ENCODE measurements around the gene ABHD12B.
A peak's percentile ranks its signal among the peaks of the same experiment; 100 is the strongest.
"Not testable (repeated sequence)": the region's sequence is repeated elsewhere in the genome, so short reads cannot be mapped to it uniquely, and the experiment has no call there.

The ABHD12B gene

DNA sequence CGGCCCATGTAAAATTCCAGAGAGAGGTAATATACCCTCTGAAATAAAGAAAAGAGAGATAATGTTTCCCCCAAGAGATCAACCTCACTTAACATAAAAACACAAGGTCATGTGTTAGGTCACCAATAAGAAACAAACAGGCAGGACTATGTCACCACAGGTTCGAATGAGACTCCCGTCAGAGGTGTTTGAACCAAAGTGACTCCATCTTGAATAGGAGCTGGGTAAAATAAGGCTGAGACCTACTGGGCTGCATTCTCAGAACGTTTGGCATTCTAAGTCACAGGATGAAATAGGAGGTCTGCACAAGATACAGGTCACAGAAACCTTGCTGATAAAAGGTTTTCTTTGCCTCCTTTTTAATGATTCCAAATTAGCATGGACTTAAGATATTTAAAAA, 65.9 kb downstream of the ABHD12B start:
- no peaks in the 10 kb centered on the region for H3K27me3 ChIP-seq (ENCODE audit: insufficient read depth, poor library complexity, severe bottlenecking)
- peak overlapping the region; percentile 53 for H3K27ac ChIP-seq (replicated peaks)
- TF ChIP-seq, protein P1, sequence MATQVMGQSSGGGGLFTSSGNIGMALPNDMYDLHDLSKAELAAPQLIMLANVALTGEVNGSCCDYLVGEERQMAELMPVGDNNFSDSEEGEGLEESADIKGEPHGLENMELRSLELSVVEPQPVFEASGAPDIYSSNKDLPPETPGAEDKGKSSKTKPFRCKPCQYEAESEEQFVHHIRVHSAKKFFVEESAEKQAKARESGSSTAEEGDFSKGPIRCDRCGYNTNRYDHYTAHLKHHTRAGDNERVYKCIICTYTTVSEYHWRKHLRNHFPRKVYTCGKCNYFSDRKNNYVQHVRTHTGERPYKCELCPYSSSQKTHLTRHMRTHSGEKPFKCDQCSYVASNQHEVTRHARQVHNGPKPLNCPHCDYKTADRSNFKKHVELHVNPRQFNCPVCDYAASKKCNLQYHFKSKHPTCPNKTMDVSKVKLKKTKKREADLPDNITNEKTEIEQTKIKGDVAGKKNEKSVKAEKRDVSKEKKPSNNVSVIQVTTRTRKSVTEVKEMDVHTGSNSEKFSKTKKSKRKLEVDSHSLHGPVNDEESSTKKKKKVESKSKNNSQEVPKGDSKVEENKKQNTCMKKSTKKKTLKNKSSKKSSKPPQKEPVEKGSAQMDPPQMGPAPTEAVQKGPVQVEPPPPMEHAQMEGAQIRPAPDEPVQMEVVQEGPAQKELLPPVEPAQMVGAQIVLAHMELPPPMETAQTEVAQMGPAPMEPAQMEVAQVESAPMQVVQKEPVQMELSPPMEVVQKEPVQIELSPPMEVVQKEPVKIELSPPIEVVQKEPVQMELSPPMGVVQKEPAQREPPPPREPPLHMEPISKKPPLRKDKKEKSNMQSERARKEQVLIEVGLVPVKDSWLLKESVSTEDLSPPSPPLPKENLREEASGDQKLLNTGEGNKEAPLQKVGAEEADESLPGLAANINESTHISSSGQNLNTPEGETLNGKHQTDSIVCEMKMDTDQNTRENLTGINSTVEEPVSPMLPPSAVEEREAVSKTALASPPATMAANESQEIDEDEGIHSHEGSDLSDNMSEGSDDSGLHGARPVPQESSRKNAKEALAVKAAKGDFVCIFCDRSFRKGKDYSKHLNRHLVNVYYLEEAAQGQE (IDR thresholded peaks at IDR 0.05; ENCODE audit: insufficient replicate concordance, low read depth), result no peak

DNA sequence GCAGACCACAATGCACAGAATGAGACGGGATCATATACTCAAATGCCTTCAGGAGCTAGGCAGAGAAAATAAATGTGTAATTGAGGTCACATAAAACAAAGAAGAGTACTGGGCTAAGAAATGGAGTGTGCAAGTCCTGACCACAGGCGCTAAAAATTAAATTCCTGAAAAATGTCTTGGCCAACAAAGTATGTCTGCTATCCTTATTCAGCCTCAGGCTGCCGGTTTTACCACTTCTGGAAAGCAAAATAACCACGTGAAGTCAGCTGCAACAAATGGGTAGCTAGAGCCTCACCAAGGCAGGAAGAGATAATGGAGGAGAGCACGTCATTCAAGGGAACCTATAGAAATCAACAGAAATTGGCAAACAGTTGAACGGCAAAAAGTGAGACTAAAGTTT, 69.3 kb downstream of the ABHD12B start:
- no peak overlapping the region for H3K27ac ChIP-seq (replicated peaks)

More for the DNA sequence above, 65.9 kb downstream of the ABHD12B start:
- no peak for DNase-seq (ENCODE audit: low read depth in 1 of 2, low spot score in 1 of 2)
- no peak overlapping the region for H3K4me3 ChIP-seq (replicated peaks; ENCODE audit: insufficient read depth, low read length)

DNA sequence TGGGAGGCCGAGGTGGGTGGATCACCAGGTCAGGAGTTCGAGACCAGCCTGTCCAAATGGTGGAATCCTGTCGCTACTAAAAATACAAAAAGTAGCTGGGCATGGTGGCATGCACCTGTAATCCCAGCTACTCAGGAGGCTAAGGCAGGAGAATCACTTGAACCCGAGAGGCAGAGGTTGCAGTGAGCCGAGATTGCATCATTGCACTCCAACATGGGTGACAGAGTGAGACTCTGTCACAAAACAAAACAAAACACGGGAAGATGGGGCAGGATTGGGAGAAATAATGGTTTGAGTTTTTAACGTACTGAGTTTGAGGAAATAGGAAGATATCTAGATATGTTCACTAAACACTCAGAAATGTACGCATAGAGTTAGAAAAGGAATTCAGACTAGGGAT, 69.8 kb downstream of the ABHD12B start:
- not testable (repeated sequence) for H3K27ac ChIP-seq (replicated peaks); H3K27me3 ChIP-seq (ENCODE audit: insufficient read depth, poor library complexity, severe bottlenecking); DNase-seq (ENCODE audit: low read depth in 1 of 2, low spot score in 1 of 2); H3K4me3 ChIP-seq (replicated peaks; ENCODE audit: insufficient read depth, low read length)

More for the DNA sequence above, 69.3 kb downstream of the ABHD12B start:
- Histone ChIP-seq H3K27me3 (ENCODE audit: insufficient read depth, poor library complexity, severe bottlenecking) (no peaks in the 10 kb centered on the region), H3K4me3 (replicated peaks; ENCODE audit: insufficient read depth, low read length) (no peak overlapping the region; the same call in 1 of the 2 replicates)
- DNase-seq (ENCODE audit: low read depth in 1 of 2, low spot score in 1 of 2), result no peak
- TF ChIP-seq POLR2AphosphoS5 (IDR thresholded peaks at IDR 0.05; ENCODE audit: low read depth), result no peak
- TF ChIP-seq GABPA (IDR thresholded peaks at IDR 0.05; ENCODE audit: low read depth), result no peak
- TF ChIP-seq, protein P2, sequence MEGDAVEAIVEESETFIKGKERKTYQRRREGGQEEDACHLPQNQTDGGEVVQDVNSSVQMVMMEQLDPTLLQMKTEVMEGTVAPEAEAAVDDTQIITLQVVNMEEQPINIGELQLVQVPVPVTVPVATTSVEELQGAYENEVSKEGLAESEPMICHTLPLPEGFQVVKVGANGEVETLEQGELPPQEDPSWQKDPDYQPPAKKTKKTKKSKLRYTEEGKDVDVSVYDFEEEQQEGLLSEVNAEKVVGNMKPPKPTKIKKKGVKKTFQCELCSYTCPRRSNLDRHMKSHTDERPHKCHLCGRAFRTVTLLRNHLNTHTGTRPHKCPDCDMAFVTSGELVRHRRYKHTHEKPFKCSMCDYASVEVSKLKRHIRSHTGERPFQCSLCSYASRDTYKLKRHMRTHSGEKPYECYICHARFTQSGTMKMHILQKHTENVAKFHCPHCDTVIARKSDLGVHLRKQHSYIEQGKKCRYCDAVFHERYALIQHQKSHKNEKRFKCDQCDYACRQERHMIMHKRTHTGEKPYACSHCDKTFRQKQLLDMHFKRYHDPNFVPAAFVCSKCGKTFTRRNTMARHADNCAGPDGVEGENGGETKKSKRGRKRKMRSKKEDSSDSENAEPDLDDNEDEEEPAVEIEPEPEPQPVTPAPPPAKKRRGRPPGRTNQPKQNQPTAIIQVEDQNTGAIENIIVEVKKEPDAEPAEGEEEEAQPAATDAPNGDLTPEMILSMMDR (IDR thresholded peaks at IDR 0.05; ENCODE audit: insufficient read depth, low read length), result no peak
- no peak for TF ChIP-seq SPI1 (IDR thresholded peaks at IDR 0.05; ENCODE audit: borderline replicate concordance, low read depth)
- TF ChIP-seq, protein P1 (IDR thresholded peaks at IDR 0.05; ENCODE audit: insufficient replicate concordance, low read depth), result no peak

DNA sequence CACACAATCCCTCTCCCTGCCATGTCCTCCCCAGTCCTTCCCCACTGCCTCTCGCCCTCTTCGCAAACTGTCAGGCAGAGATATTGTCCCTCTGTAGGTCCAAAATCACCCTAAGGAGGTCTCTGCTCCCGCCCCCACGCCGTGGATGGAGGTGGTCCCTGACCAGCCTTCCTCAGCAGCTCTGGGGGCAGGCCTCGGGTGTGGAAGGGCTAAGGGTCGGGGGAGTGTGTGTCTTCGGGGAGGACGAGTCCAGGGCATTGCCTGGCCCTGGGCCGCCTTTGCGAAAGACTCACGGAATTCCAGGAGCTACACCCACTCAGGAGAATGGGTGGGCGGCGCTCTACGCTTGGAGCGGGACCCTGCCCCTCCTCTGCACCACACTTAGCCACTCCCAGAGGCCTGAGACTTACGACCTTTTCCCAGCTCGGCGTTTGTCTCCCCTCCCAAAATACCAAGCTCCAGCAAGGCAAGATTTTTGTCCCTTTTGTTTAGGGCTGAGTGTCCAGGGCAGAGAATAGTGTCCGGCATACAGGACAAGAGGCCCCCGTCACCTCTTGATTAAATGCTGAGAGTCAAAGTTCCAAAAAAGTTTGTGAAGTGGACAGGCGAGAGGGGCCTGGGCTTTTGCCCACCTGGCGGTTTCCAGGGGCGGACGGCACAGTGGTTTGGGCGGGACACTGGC, 71.5 kb downstream of the ABHD12B start:
- Histone ChIP-seq H3K4me3 (replicated peaks; ENCODE audit: insufficient read depth, low read length) (peak overlapping the region; percentile 88), H3K27me3 (ENCODE audit: insufficient read depth, poor library complexity, severe bottlenecking) (no peaks in the 10 kb centered on the region), H3K27ac (replicated peaks) (peak overlapping the region; percentile 82)
- no peak for DNase-seq (ENCODE audit: low read depth in 1 of 2, low spot score in 1 of 2)
- TF ChIP-seq, protein P1 (IDR thresholded peaks at IDR 0.05; ENCODE audit: insufficient replicate concordance, low read depth), result no peak
- TF ChIP-seq, protein P2 (IDR thresholded peaks at IDR 0.05; ENCODE audit: insufficient read depth, low read length), result no peak
- no peak for TF ChIP-seq GABPA (IDR thresholded peaks at IDR 0.05; ENCODE audit: low read depth)
- TF ChIP-seq POLR2AphosphoS5 (IDR thresholded peaks at IDR 0.05; ENCODE audit: low read depth), result no peak
- TF ChIP-seq SPI1 (IDR thresholded peaks at IDR 0.05; ENCODE audit: borderline replicate concordance, low read depth), result no peak

Measured in HL-60 (cell line).